WERI-Rb-1 (cell line): ENCODE measurements around the gene SLC12A3.

Source experiments
- DNase-seq: peaks from one replicate; pipeline ENCODE4 v3.0.0-alpha.2; 2020
- H3K27ac ChIP-seq: fragments of 250-450 bp; sonication (Bioruptor Pico); 2 replicates; pipeline ENCODE4 v1.5.1; 2020; ENCODE audit warnings: mild to moderate bottlenecking, moderate library complexity
- H3K27me3 ChIP-seq: fragments of 250-450 bp; sonication (Bioruptor Pico); 2 replicates; pipeline ENCODE4 v1.5.1; 2021; ENCODE audit warnings: mild to moderate bottlenecking, low read depth, moderate library complexity; ENCODE audit not compliant: insufficient read depth, severe bottlenecking
- H3K36me3 ChIP-seq: fragments of 250-450 bp; sonication (Bioruptor Pico); 2 replicates; pipeline ENCODE4 v1.5.1; 2020; ENCODE audit warnings: mild to moderate bottlenecking, moderate library complexity
- H3K4me3 ChIP-seq: 2 replicates; pipeline ENCODE4 v1.5.1; 2011; ENCODE audit warnings: low read depth, mild to moderate bottlenecking, control low read depth, low read length
- H3K9me3 ChIP-seq: fragments of 250-450 bp; sonication (Bioruptor Pico); 2 replicates; pipeline ENCODE4 v1.5.1; 2021; ENCODE audit warnings: mild to moderate bottlenecking, moderate library complexity; ENCODE audit not compliant: severe bottlenecking
- CTCF ChIP-seq: IDR thresholded peaks from 2 replicates; pipeline ENCODE4 v1.5.1; 2011; ENCODE audit warnings: low read depth, mild to moderate bottlenecking, control low read depth, inconsistent platforms, low read length

The SLC12A3 gene

GRCh38 chr16:56911771-56912571 is 47.0 kb downstream of the SLC12A3 start:
- Histone ChIP-seq H3K4me3 (no peak overlapping the region), H3K36me3 (no peaks in the 10 kb centered on the region), H3K27me3 (no peaks in the 10 kb centered on the region), H3K9me3 (no peaks in the 10 kb centered on the region), H3K27ac (no peak overlapping the region)
- no peak for TF ChIP-seq CTCF
- DNase-seq, result no peak

GRCh38 chr16:56912746-56913708 is 48.0 kb downstream of the SLC12A3 start:
- Histone ChIP-seq H3K27ac (no peak overlapping the region), H3K4me3 (no peak overlapping the region), H3K9me3 (no peaks in the 10 kb centered on the region), H3K27me3 (no peaks in the 10 kb centered on the region), H3K36me3 (no peaks in the 10 kb centered on the region)
- no peak for TF ChIP-seq CTCF
- no peak for DNase-seq

GRCh38 chr16:56914896-56915295 is 49.9 kb downstream of the SLC12A3 start:
- DNase-seq, result no peak

GRCh38 chr16:56915336-56916119 is 50.5 kb downstream of the SLC12A3 start:
- DNase-seq, result no peak
- Histone ChIP-seq H3K36me3 (no peaks in the 10 kb centered on the region), H3K9me3 (no peaks in the 10 kb centered on the region), H3K27ac (no peak overlapping the region), H3K27me3 (no peaks in the 10 kb centered on the region), H3K4me3 (no peak overlapping the region)
- no peak for TF ChIP-seq CTCF

More at GRCh38 chr16:56914896-56915295, 49.9 kb downstream of the SLC12A3 start:
- no peaks in the 10 kb centered on the region for H3K27me3 ChIP-seq
- H3K27ac ChIP-seq, result no peak overlapping the region
- TF ChIP-seq CTCF, result no peak
- H3K36me3 ChIP-seq, result no peaks in the 10 kb centered on the region
- H3K9me3 ChIP-seq, result no peaks in the 10 kb centered on the region
- no peak overlapping the region for H3K4me3 ChIP-seq

GRCh38 chr16:56916571-56917403 is 51.8 kb downstream of the SLC12A3 start:
- H3K4me3 ChIP-seq, result no peak overlapping the region
- DNase-seq, result no peak
- no peak overlapping the region for H3K27ac ChIP-seq
- no peaks in the 10 kb centered on the region for H3K9me3 ChIP-seq
- H3K36me3 ChIP-seq, result no peaks in the 10 kb centered on the region
- no peak for TF ChIP-seq CTCF
- H3K27me3 ChIP-seq, result no peaks in the 10 kb centered on the region
